Left colon (tissue), 2 donors: ENCODE measurements around the gene PXK. TPM values are rescaled to one million over a fixed set of nuclear protein-coding genes. Genes with fewer than 3 reads are reported as not detected.
"Not testable (repeated sequence)": the region's sequence is repeated elsewhere in the genome, so short reads cannot be mapped to it uniquely, and the experiment has no call there.

Experiments
- ATAC-seq: fragments of 200-7000 bp; cut with Tn5 transposase; one replicate; pipeline ENCODE4 v1.9.1; 2020; ENCODE audit warnings: mild to moderate bottlenecking, moderate library complexity
- DNase-seq, 2 donors: peaks; one replicate each; pipeline ENCODE4 v3.0.0-alpha.2; 2020
- intact Hi-C, 2 donors: fragments of 100-400 bp; cut with DNase I in 1 of 2; cut with micrococcal nuclease in 1 of 2; formaldehyde crosslinking; loops; one replicate each; pipeline versions ENCODE4 v1.11.2 to v1.14.0; 2022; cut with DNase I, micrococcal nuclease
- total RNA-seq, 2 donors: library from RNA; stranded (reverse); fragmentation: NEBNext Ultra II Directional; extraction: Animal tissue kit (Norgen Biotek cat#: 25700); gene quantifications; one replicate each; pipeline ENCODE4 v1.2.1, GENCODE V29; 2021
- donor health status: DM: no; HTN: no; CAD: no.
- donor health status: DM: yes; HTN: yes; CAD: no.

The PXK gene
- total RNA-seq, 2 donors from 2014 or later: 10.2 to 12.6 TPM

GRCh38 chr3:58337190-58337589, 4.5 kb downstream of the PXK start:
- DNase-seq (no peak), ATAC-seq (no peak)
- intact Hi-C loops: no loop called here

- DNase-seq, intact Hi-C loops, ATAC-seq: not testable (repeated sequence)
These were observed 6.5 kb downstream of the PXK start for GRCh38 chr3:58339146-58339545.

GRCh38 chr3:58340594-58341244, 8.0 kb downstream of the PXK start:
- DNase-seq (no peak), ATAC-seq (no peak)
- intact Hi-C loops: no loop called here

- intact Hi-C loops: no loop called here
- no peak for ATAC-seq
- no peak for DNase-seq
These were observed 8.7 kb downstream of the PXK start for GRCh38 chr3:58341376-58341775.

GRCh38 chr3:58342676-58343075, 10.0 kb downstream of the PXK start:
- intact Hi-C loops: no loop called here
- peak; percentile 65 for ATAC-seq
- no peak for DNase-seq

GRCh38 chr3:58345457-58345856, 12.8 kb downstream of the PXK start:
- ATAC-seq (no peak), DNase-seq (no peak)
- intact Hi-C loops: no loop called here

- intact Hi-C loops: no loop called here
These were observed 13.7 kb downstream of the PXK start for GRCh38 chr3:58346368-58346767.

GRCh38 chr3:58347984-58348383, 15.3 kb downstream of the PXK start:
- ATAC-seq: peak; percentile 56
- DNase-seq: no peak
- intact Hi-C loops: no loop called here

More at GRCh38 chr3:58346368-58346767, 13.7 kb downstream of the PXK start:
- no peak for ATAC-seq
- DNase-seq: no peak

GRCh38 chr3:58349792-58350626, 17.3 kb downstream of the PXK start:
- intact Hi-C loops: no loop called here
- DNase-seq (no peak), ATAC-seq (peak; percentile 23)

- DNase-seq (no peak), ATAC-seq (no peak)
- intact Hi-C loops: no loop called here
These were observed 17.9 kb downstream of the PXK start for GRCh38 chr3:58350627-58351013.

- ATAC-seq: no peak
- DNase-seq: no peak
- intact Hi-C loops: no loop called here
These were observed 19.2 kb downstream of the PXK start for GRCh38 chr3:58351920-58352319.

GRCh38 chr3:58352626-58353025, 19.9 kb downstream of the PXK start:
- ATAC-seq (no peak), DNase-seq (no peak)
- intact Hi-C loops: no loop called here

GRCh38 chr3:58353722-58354553, 21.2 kb downstream of the PXK start:
- DNase-seq (no peak), ATAC-seq (no peak)
- intact Hi-C loops: no loop called here

GRCh38 chr3:58355179-58355578, 22.5 kb downstream of the PXK start:
- intact Hi-C loops: no loop called here
- no peak for DNase-seq
- ATAC-seq: no peak

- DNase-seq (no peak), ATAC-seq (peak; percentile 15)
- intact Hi-C loops: no loop called here
These were observed 23.4 kb downstream of the PXK start for GRCh38 chr3:58356054-58356453.

- no peak for DNase-seq
- ATAC-seq: peak; percentile 78
- intact Hi-C loops: no loop called here
These were observed 24.7 kb downstream of the PXK start for GRCh38 chr3:58357402-58357801.

- ATAC-seq (no peak), DNase-seq (no peak)
- intact Hi-C loops: no loop called here
These were observed 25.4 kb downstream of the PXK start for GRCh38 chr3:58358092-58358491.

- intact Hi-C loops: no loop called here
- ATAC-seq (no peak), DNase-seq (no peak)
These were observed 26.1 kb downstream of the PXK start for GRCh38 chr3:58358808-58359207.

- DNase-seq: no peak
- intact Hi-C loops: no loop called here
- ATAC-seq: no peak
These were observed 26.9 kb downstream of the PXK start for GRCh38 chr3:58359621-58360020.

GRCh38 chr3:58361866-58362265, 29.2 kb downstream of the PXK start:
- intact Hi-C loops: no loop called here
- ATAC-seq (no peak), DNase-seq (no peak)
